ENCODE measurements around the gene GALNT10.

DNA sequence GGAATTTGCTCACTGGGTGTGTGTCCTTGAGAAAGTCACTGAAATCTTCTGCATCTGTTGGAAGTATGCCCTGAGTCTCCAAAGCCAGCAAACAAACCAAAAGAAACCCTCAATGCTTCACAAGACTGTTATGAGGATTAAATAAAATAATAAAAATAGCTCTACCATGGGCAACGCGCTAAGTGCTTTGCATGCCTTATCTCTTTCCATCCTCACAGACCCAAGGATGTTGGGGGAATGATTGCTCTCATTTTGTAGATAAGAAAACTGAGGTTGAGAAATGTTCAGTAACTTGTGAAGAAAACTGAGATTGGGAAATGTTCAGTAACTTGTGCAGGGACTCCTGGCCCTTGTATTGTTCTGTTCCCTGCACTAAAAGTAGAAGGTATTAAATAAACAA lies 279.6 kb downstream of the GALNT10 start:
- TF ChIP-seq, protein P1, sequence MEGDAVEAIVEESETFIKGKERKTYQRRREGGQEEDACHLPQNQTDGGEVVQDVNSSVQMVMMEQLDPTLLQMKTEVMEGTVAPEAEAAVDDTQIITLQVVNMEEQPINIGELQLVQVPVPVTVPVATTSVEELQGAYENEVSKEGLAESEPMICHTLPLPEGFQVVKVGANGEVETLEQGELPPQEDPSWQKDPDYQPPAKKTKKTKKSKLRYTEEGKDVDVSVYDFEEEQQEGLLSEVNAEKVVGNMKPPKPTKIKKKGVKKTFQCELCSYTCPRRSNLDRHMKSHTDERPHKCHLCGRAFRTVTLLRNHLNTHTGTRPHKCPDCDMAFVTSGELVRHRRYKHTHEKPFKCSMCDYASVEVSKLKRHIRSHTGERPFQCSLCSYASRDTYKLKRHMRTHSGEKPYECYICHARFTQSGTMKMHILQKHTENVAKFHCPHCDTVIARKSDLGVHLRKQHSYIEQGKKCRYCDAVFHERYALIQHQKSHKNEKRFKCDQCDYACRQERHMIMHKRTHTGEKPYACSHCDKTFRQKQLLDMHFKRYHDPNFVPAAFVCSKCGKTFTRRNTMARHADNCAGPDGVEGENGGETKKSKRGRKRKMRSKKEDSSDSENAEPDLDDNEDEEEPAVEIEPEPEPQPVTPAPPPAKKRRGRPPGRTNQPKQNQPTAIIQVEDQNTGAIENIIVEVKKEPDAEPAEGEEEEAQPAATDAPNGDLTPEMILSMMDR (IDR thresholded peaks at IDR 0.05; ENCODE audit: poor library complexity) = no peak
- TF ChIP-seq EZH2 (IDR thresholded peaks at IDR 0.05; ENCODE audit: borderline replicate concordance) = no peak
